Liver (tissue), 3 donors: ENCODE measurements around the gene MOSPD3.

Source experiments
- CTCF ChIP-seq: fragments of 150-350 bp; IDR thresholded peaks from 2 replicates; pipeline ENCODE4 v1.5.1; 2017; ENCODE audit warnings: improper control_type of control experiment, low read depth, low read length; ENCODE audit not compliant: missing input control
- GABPA ChIP-seq, 2 donors: IDR thresholded peaks in 1 of 2; conservative IDR thresholded peaks in 1 of 2; 2 replicates each; pipeline ENCODE4 v1.6.1; 2016; ENCODE audit warnings: antibody characterized with exemption in 2 of 2, mild to moderate bottlenecking in 1 of 2, moderate library complexity in 1 of 2
- MAX ChIP-seq: IDR thresholded peaks from 2 replicates; pipeline ENCODE4 v1.6.1; 2016; ENCODE audit warnings: antibody characterized with exemption
- RAD21 ChIP-seq, 2 donors: IDR thresholded peaks; 2 replicates each; pipeline ENCODE4 v1.6.1; 2016; ENCODE audit warnings: antibody characterized with exemption in 2 of 2, mild to moderate bottlenecking in 2 of 2
- RXRA ChIP-seq, 2 donors: IDR thresholded peaks; 2 replicates each; pipeline ENCODE4 v1.6.1; 2017 to 2018; ENCODE audit warnings: antibody characterized with exemption in 2 of 2, mild to moderate bottlenecking in 1 of 2
- TAF1 ChIP-seq: conservative IDR thresholded peaks from 2 replicates; pipeline ENCODE4 v1.6.1; 2016; ENCODE audit warnings: antibody characterized with exemption, mild to moderate bottlenecking
- YY1 ChIP-seq: IDR thresholded peaks from 2 replicates; pipeline ENCODE4 v1.6.1; 2016; ENCODE audit warnings: antibody characterized with exemption, mild to moderate bottlenecking
- donor health status: healthy.
- donor health status: healthy.

- TF ChIP-seq CTCF: no peak
- no peak for TF ChIP-seq YY1
- no peak for TF ChIP-seq RAD21 (IDR thresholded peaks at IDR 0.05)
- no peak for TF ChIP-seq RXRA (IDR thresholded peaks at IDR 0.05)
- no peak for TF ChIP-seq GABPA (IDR thresholded peaks at IDR 0.05 in 1 of 2, conservative IDR thresholded peaks at IDR 0.05 in 1 of 2)
- TF ChIP-seq MAX: no peak
- TF ChIP-seq TAF1: no peak
Measured at GRCh38 chr7:100571829-100572116, 40.6 kb upstream of the MOSPD3 start.
